ENCODE data around the gene FAM107B.

The FAM107B gene

GRCh38 chr10:14499601-14499904 is 275.1 kb downstream of the FAM107B start:
- DNase-seq (ENCODE audit: low read depth in 2 of 2) = no peak

GRCh38 chr10:14498326-14498725 is 276.4 kb downstream of the FAM107B start:
- DNase-seq (ENCODE audit: low read depth in 2 of 2) = no peak

- no peak for DNase-seq (ENCODE audit: low read depth in 2 of 2)
These were observed 282.9 kb downstream of the FAM107B start for GRCh38 chr10:14491811-14492210.

GRCh38 chr10:14489522-14490177 is 285.0 kb downstream of the FAM107B start:
- DNase-seq (ENCODE audit: low read depth in 2 of 2) = no peak

GRCh38 chr10:14487488-14487883 is 287.2 kb downstream of the FAM107B start:
- DNase-seq (ENCODE audit: low read depth in 2 of 2) = no peak

GRCh38 chr10:14486777-14487487 is 287.8 kb downstream of the FAM107B start:
- no peak for DNase-seq (ENCODE audit: low read depth in 2 of 2)

GRCh38 chr10:14485986-14486385 is 288.7 kb downstream of the FAM107B start:
- DNase-seq (ENCODE audit: low read depth in 2 of 2) = no peak

GRCh38 chr10:14483417-14483816 is 291.3 kb downstream of the FAM107B start:
- DNase-seq (ENCODE audit: low read depth in 2 of 2) = no peak

GRCh38 chr10:14481752-14482151 is 292.9 kb downstream of the FAM107B start:
- DNase-seq (ENCODE audit: low read depth in 2 of 2) = no peak

GRCh38 chr10:14481014-14481413 is 293.7 kb downstream of the FAM107B start:
- no peak for DNase-seq (ENCODE audit: low read depth in 2 of 2)

- DNase-seq (ENCODE audit: low read depth in 2 of 2) = no peak
These were observed 296.1 kb downstream of the FAM107B start for GRCh38 chr10:14478604-14479003.

GRCh38 chr10:14478201-14478600 is 296.5 kb downstream of the FAM107B start:
- DNase-seq (ENCODE audit: low read depth in 2 of 2) = no peak

- DNase-seq (ENCODE audit: low read depth in 2 of 2) = no peak
These were observed 297.3 kb downstream of the FAM107B start for GRCh38 chr10:14477408-14477710.

- DNase-seq (ENCODE audit: low read depth in 2 of 2) = no peak
These were observed 297.9 kb downstream of the FAM107B start for GRCh38 chr10:14476641-14477407.

- no peak for DNase-seq (ENCODE audit: low read depth in 2 of 2)
These were observed 298.7 kb downstream of the FAM107B start for GRCh38 chr10:14476006-14476405.

GRCh38 chr10:14474656-14475055 is 300.0 kb downstream of the FAM107B start:
- no peak for DNase-seq (ENCODE audit: low read depth in 2 of 2)

- DNase-seq (ENCODE audit: low read depth in 2 of 2) = no peak
These were observed 303.8 kb downstream of the FAM107B start for GRCh38 chr10:14470920-14471319.

- no peak for DNase-seq (ENCODE audit: low read depth in 2 of 2)
These were observed 306.0 kb downstream of the FAM107B start for GRCh38 chr10:14468726-14469125.

Measured in stimulated activated CD4-positive, alpha-beta T cell treated with anti-CD3 and anti-CD28 coated beads, Interleukin-1b, Interleukin-23, amount 100 ng/mL, for 4 hours (primary cell).